HG03139 (cell line): Measurements from ENCODE around the gene SELPLG.
"Not testable (repeated sequence)": the region's sequence is repeated elsewhere in the genome, so short reads cannot be mapped to it uniquely, and the experiment has no call there.

Experiments used
- ATAC-seq: cut with Tn5 transposase; IDR thresholded peaks from one replicate; pipeline ENCODE4 v1.9.1; 2021; ENCODE audit not compliant: unreplicated experiment

SELPLG gene

GRCh38 chr12:108633534-108634248, at the start of gene SELPLG:
Gene SELPLG (minus strand): TSS chr12:108633894. CDS start chr12:108624307, 9,587 bp downstream.
- peak; percentile 39 for ATAC-seq

- ATAC-seq, result no peak
Observed at GRCh38 chr12:108681317-108681716, 47.6 kb upstream of the SELPLG start.

- ATAC-seq, result no peak
Observed at GRCh38 chr12:108679106-108679681, 45.5 kb upstream of the SELPLG start.

GRCh38 chr12:108678104-108678730, 44.5 kb upstream of the SELPLG start:
- no peak for ATAC-seq

- ATAC-seq, result no peak
Observed at GRCh38 chr12:108677381-108677780, 43.7 kb upstream of the SELPLG start.

GRCh38 chr12:108676707-108677106, 43.0 kb upstream of the SELPLG start:
- no peak for ATAC-seq

- ATAC-seq, result no peak
Observed at GRCh38 chr12:108675792-108676191, 42.1 kb upstream of the SELPLG start.

GRCh38 chr12:108672054-108672453, 38.4 kb upstream of the SELPLG start:
- no peak for ATAC-seq

- ATAC-seq, result no peak
Observed at GRCh38 chr12:108671110-108671509, 37.4 kb upstream of the SELPLG start.

- no peak for ATAC-seq
Observed at GRCh38 chr12:108670066-108670631, 36.5 kb upstream of the SELPLG start.

GRCh38 chr12:108668542-108668941, 34.8 kb upstream of the SELPLG start:
- no peak for ATAC-seq

- ATAC-seq, result no peak
Observed at GRCh38 chr12:108668063-108668462, 34.4 kb upstream of the SELPLG start.

- no peak for ATAC-seq
Observed at GRCh38 chr12:108667349-108667748, 33.7 kb upstream of the SELPLG start.

- ATAC-seq, result no peak
Observed at GRCh38 chr12:108666401-108666881, 32.7 kb upstream of the SELPLG start.

GRCh38 chr12:108665608-108666202, 32.0 kb upstream of the SELPLG start:
- ATAC-seq, result no peak

GRCh38 chr12:108664338-108665258, 30.9 kb upstream of the SELPLG start:
- peak; percentile 70 for ATAC-seq

- ATAC-seq, result no peak
Observed at GRCh38 chr12:108663324-108664015, 29.8 kb upstream of the SELPLG start.

GRCh38 chr12:108658115-108658514, 24.4 kb upstream of the SELPLG start:
- ATAC-seq, result not testable (repeated sequence)

GRCh38 chr12:108657130-108657745, 23.5 kb upstream of the SELPLG start:
- no peak for ATAC-seq
